ENCODE data around the gene PCK1. TPM values are rescaled to one million over a fixed set of nuclear protein-coding genes. Genes with fewer than 3 reads are reported as not detected.

Gene PCK1
- total and polyA plus RNA-seq, 2 of the 13 experiments (the other 11 are each of a cell fraction or from before 2014, with no cell fraction given): 6.5 to 12.6 TPM

DNA sequence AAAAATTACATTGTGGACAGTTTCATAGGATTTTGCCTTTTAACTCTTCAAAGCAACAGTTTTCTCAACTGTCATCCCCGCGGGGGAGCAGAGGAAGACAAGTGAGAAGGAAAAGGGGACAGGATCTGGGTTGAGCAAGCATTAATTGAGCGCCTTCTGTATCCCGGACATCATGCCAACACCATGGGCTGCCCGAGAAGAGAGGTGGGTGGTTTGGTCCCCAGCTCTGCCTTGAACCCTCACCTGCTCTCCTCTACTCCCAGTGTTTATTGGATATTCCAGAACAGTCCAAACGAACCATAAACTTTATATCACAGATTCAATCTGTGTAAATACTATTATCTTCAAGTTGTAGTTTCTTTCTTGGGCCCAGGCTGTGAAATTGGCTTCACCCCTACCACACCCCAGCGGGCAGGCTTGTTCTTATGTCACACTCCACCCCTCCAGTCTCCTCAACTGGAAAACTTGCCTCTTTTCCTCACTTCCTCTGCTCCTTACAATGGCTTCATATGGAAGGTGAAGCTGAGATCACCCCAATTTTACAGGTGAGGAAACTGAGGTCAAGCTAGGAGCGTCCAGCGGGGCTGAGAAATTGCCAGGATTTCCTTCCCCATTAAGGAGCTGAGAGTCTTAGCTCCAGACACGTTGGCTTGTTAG, 6.0 kb downstream of the PCK1 start (continued):
- TF ChIP-seq, protein P1, sequence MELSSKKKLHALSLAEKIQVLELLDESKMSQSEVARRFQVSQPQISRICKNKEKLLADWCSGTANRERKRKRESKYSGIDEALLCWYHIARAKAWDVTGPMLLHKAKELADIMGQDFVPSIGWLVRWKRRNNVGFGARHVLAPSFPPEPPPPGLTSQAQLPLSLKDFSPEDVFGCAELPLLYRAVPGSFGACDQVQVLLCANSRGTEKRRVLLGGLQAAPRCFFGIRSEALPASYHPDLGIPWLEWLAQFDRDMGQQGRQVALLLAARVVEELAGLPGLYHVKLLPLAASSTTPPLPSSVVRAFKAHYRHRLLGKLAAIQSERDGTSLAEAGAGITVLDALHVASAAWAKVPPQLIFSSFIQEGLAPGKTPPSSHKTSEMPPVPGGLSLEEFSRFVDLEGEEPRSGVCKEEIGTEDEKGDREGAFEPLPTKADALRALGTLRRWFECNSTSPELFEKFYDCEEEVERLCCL (CRISPR knock-in tag; IDR thresholded peaks at IDR 0.05; ENCODE audit: borderline replicate concordance): no peak
- TF ChIP-seq, protein P2, sequence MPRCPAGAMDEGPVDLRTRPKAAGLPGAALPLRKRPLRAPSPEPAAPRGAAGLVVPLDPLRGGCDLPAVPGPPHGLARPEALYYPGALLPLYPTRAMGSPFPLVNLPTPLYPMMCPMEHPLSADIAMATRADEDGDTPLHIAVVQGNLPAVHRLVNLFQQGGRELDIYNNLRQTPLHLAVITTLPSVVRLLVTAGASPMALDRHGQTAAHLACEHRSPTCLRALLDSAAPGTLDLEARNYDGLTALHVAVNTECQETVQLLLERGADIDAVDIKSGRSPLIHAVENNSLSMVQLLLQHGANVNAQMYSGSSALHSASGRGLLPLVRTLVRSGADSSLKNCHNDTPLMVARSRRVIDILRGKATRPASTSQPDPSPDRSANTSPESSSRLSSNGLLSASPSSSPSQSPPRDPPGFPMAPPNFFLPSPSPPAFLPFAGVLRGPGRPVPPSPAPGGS (CRISPR knock-in tag; IDR thresholded peaks at IDR 0.05): peak; percentile 44; the same call in 1 of the 2 replicates
- TF ChIP-seq POLR2A (IDR thresholded peaks at IDR 0.05; ENCODE audit: insufficient read depth in 1 of 2, low read depth in 2 of 2, low read length in 2 of 2) (peak; percentile 16 to 69; a peak in 3 of 4 replicates), ZKSCAN8 (CRISPR knock-in tag; IDR thresholded peaks at IDR 0.05; ENCODE audit: borderline replicate concordance) (peak; percentile 98), SSRP1 (CRISPR knock-in tag; IDR thresholded peaks at IDR 0.05) (peak; percentile 63), ZNF724P (CRISPR knock-in tag; IDR thresholded peaks at IDR 0.05; ENCODE audit: borderline replicate concordance) (0 out of 2 replicates have a peak, but pooled peaks have one; percentile 32), NFIC (IDR thresholded peaks at IDR 0.05; ENCODE audit: low read length) (0 out of 2 replicates have a peak, but pooled peaks have one; percentile 7)

DNA sequence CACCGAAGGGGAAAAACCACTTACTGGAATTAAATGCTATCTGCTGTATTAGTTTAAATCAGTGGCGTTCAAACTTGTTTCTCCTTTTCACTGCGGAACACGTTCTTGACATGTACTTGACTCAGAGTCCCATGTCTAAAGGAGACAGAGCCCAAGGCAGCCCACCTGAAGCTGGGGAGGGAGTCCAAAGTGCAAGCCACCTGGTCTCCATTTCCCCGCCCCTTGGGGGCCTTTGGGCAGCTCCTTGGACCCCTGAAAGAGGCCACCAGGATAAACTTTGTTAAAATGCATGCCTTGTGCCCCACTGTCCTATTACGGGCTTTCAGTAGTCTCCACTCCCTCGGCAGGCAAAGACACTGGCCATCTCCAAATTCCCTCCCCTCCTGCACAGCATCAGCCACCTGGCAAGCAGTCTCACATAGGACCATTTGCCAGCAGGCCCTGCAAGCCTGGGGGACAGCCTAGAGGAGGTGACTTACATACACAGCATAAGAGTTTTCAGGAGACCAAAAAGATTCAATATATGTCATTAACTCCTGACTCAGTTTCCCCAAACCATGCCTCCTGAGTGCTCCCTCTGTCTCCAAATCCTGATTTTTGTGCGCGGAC, 6.7 kb downstream of the PCK1 start:
- no peaks in the 10 kb centered on the region for H3K9me3 ChIP-seq (ENCODE audit: low read length)
- peaks cover 79% of the 10 kb centered on the region for H3K4me1 ChIP-seq (ENCODE audit: insufficient read depth, low read length)
- ATAC-seq (peak; percentile 11), FAIRE-seq (no peak), DNase-seq (ENCODE audit: low spot score) (no peak)
- ChIA-PET CTCF (ENCODE audit: low intra/inter-chr PET ratio, low total read pairs) (no interaction called here), POLR2A (interaction anchor here (0.7 to 12.9 kb wide), 8 partner anchors 7 to 40 kb away, joined by 3 to 96 read pairs (median 10); partner anchors contain the start of gene PCK1)
- peaks cover 0 to 20% of the 10 kb centered on the region in 2 experiments; a peak in 2 of 5 replicates for H3K36me3 ChIP-seq (replicated peaks in 1 of 2; ENCODE audit: control insufficient read depth in 1 of 2, insufficient read depth in 2 of 2, low read length in 2 of 2)
- peaks cover 0 to 7% of the 10 kb centered on the region in 2 experiments; a peak in 3 of 5 replicates for H3K27me3 ChIP-seq (ENCODE audit: control insufficient read depth in 1 of 2, insufficient read depth in 2 of 2, low read length in 2 of 2)
- H3K79me2 ChIP-seq (ENCODE audit: insufficient read depth, low read length): no peaks in the 10 kb centered on the region
- H3K4me3 ChIP-seq (replicated peaks in 1 of 3; ENCODE audit: insufficient read depth in 1 of 3, low read depth in 2 of 3, low read length in 3 of 3): no peak overlapping the region
- no peak overlapping the region for H3K9ac ChIP-seq (ENCODE audit: insufficient read depth, low read depth, low read length)
- peak overlapping the region; percentile 52 for H3K27ac ChIP-seq (ENCODE audit: extremely low read length, insufficient read depth, low read length)
- WGBS (ENCODE audit: low lambda C conversion rate): 77% methylated on average over 9 of the region's 9 CpGs
- H2AFZ ChIP-seq (ENCODE audit: low read length): no peak overlapping the region
- H4K20me1 ChIP-seq (ENCODE audit: insufficient read depth, low read length): no peaks in the 10 kb centered on the region; the same call in 1 of the 2 replicates
- in situ Hi-C loops (cut with HindIII; ENCODE audit: extremely low pct_ligation_motif_present, low pct_unique_long_range_greater_than_20kb): no loop called here
- peak overlapping the region; percentile 69 for H3K4me2 ChIP-seq (ENCODE audit: low read depth, low read length)
- BruUV-seq (replicated peaks): no TSS peak
- intact Hi-C loops (cut with micrococcal nuclease; ENCODE audit: unreplicated experiment): no loop called here
- TF ChIP-seq, protein P3, sequence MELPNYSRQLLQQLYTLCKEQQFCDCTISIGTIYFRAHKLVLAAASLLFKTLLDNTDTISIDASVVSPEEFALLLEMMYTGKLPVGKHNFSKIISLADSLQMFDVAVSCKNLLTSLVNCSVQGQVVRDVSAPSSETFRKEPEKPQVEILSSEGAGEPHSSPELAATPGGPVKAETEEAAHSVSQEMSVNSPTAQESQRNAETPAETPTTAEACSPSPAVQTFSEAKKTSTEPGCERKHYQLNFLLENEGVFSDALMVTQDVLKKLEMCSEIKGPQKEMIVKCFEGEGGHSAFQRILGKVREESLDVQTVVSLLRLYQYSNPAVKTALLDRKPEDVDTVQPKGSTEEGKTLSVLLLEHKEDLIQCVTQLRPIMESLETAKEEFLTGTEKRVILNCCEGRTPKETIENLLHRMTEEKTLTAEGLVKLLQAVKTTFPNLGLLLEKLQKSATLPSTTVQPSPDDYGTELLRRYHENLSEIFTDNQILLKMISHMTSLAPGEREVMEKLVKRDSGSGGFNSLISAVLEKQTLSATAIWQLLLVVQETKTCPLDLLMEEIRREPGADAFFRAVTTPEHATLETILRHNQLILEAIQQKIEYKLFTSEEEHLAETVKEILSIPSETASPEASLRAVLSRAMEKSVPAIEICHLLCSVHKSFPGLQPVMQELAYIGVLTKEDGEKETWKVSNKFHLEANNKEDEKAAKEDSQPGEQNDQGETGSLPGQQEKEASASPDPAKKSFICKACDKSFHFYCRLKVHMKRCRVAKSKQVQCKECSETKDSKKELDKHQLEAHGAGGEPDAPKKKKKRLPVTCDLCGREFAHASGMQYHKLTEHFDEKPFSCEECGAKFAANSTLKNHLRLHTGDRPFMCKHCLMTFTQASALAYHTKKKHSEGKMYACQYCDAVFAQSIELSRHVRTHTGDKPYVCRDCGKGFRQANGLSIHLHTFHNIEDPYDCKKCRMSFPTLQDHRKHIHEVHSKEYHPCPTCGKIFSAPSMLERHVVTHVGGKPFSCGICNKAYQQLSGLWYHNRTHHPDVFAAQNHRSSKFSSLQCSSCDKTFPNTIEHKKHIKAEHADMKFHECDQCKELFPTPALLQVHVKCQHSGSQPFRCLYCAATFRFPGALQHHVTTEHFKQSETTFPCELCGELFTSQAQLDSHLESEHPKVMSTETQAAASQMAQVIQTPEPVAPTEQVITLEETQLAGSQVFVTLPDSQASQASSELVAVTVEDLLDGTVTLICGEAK (IDR thresholded peaks at IDR 0.05): no peak
- TF ChIP-seq, protein P3 (CRISPR knock-in tag; IDR thresholded peaks at IDR 0.05): 0 out of 2 replicates have a peak, but pooled peaks have one; percentile 27
- 0 out of 2 replicates have a peak, but pooled peaks have one; percentile 30 for TF ChIP-seq ZNF674 (CRISPR knock-in tag; IDR thresholded peaks at IDR 0.05; ENCODE audit: low read depth)
